HG02840 (cell line): ENCODE measurements around the gene SLC44A3.
"Not testable (repeated sequence)": the region's sequence is repeated elsewhere in the genome, so short reads cannot be mapped to it uniquely, and the experiment has no call there.

Experiments
- ATAC-seq: cut with Tn5 transposase; IDR thresholded peaks from one replicate; pipeline ENCODE4 v1.9.1; 2021; ENCODE audit warnings: mild to moderate bottlenecking, moderate library complexity, moderate number of reproducible peaks; ENCODE audit not compliant: unreplicated experiment, low FRiP score

The SLC44A3 gene

DNA sequence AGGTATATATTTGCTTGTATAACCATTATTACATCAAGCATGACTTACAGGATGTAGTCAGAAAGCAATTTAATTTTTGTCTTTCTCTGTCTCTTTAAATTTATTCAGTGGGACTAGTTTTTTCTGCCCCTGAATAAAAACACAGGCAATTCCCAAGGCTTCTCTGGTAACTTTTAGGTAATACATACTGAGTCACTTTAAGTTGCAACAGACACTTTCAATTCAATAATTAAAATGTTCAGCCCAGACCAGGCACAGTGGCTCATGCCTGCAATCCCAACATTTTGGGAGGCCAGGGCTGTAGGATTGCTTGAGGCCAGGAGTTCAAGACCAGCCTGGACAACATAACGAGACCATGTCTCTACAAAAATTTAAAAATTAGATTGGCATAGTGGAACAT, 12.3 kb downstream of the SLC44A3 start:
- ATAC-seq, result no peak

DNA sequence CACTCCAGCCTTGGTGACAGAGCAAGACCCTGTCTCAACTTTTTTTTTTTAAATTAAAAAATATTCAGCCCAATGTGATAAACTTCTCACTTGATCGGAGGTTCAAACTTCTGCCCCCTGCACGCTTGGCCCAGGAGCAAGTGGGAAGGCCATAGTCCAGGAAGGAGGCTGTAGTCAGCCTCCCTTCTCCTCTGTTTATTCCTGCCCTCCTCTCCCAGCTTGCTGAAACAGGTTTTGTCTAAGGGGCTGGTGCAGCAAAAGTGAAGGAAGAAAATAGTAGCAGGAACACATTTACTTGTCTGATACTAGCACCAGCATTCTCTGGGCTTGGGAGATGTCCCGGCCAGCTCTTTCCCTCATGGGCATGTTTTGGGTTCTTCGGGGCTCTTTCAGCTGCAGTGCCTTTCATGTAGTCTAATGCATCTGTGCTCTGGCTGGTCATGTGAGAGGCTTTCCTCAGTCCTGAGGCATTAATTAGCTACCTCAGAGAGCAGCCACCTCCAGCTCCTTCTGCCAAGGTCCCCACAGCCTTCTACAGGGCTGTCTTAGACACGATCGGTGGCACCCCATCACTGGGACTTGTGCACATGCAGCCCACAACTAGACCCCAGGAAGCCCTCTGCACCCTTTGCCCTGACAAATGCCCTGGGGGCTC, 12.9 kb downstream of the SLC44A3 start:
- ATAC-seq, result no peak

DNA sequence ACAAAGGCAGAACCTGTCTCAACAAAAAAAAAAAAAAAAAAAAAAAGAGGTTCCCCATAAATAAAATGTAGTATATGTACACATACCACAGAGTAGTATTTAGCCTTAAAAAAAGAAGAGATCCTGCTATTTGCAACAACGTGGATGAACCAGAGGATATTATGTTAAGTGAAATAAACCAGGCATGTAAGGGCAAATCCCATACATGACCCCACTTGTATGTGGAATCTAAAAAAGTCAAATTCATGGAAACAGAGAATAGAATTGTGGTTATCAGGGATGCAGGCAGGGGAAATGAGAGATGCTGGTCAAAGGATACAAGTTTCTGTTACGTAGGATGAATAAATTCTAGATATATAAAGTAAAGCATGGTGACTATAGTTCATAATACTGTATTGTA, 16.7 kb downstream of the SLC44A3 start:
- ATAC-seq, result no peak

DNA sequence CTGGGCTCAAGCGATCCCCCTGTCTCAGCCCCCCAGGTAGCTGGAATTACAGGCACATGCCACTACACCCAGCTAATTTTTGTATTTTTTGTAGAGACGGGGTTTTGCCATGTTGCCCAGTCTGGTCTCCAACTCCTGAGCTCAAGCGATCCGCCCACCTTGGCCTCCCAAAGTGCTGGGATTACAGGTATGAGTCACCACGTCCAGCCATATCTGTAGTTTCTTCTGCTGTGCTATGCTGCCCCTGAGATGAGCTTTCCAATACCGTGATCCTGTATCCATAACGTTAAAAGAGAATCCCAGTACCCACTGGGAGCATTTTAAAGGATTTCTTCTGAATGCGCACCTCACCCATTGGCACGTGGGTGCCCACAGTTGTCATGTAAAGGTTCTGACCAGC, 20.2 kb downstream of the SLC44A3 start:
- ATAC-seq, result not testable (repeated sequence)

DNA sequence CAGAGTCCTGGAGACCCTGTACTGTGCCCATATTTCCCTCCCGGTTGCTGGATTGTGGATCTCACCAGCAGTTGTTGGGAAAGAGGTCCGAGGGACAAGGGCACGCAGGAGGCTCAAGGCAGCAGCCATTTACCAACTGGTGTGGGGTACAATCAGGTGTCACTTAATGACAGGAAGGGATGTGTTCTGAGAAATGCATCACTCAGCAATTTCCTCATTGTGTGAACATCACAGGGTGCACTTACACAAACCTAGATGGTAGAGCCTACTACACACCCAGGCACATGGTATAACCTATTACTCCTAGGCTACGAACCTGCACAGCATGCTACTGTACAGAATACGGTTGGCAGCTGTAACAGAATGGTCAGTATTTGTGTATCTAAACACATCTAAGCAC, 20.7 kb downstream of the SLC44A3 start:
- no peak for ATAC-seq

DNA sequence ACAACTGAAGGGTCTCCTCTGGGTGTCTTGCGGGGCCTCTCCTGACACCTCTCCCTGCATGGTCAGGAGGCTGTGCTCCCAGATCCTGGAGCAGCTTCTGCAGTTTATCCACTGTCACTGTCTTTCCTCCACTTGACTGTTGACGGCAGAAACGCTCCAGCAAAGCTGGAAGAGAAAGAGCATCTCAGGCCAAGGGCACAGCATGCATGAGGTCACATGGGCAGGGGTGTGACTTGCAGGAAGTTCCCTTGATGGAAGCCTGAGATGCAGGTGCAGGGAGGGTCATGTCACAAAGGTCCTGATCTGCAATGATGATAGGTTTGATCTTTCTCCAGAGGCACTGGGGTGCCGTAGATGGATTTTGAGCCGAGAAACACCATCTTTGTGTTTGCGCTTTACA, 23.3 kb downstream of the SLC44A3 start:
- no peak for ATAC-seq

DNA sequence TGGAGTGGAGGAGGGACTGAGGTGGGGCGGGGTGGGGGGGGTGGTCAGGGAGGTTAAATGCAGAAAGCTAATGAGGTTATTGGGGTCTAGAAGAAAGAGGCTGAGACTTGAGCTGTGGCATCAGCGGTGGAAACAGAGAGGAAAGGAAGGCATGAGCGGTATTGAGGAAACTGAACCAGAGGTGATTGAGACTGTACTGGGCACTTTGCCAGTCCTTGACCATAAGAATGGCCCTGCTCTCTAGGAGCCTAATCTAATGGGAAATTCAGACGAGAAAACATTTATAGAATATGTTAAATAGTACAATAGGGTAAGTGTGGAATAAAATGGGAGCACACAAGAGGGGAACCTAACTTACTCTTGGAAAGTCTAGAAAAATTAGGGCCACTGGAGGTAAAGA, 23.7 kb downstream of the SLC44A3 start:
- no peak for ATAC-seq

DNA sequence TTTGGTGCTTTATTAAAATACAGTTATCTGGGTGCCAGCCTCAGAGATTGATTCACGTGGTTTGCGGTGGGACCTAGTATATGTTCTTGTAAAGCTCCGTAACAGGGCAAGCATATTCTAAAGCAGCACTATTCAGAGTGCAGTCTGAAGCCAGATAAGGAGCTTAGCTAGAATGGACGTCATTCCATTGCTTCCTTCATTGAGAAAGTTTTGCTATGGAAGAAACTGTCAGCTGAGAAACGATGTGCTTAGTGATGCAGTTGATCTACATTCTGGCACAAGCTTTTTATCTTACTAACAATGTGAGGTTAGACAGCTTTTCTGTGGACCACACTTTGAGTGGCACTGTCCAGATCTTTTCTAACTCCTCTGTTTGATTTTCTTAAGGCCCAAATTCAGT, 26.2 kb downstream of the SLC44A3 start:
- no peak for ATAC-seq

DNA sequence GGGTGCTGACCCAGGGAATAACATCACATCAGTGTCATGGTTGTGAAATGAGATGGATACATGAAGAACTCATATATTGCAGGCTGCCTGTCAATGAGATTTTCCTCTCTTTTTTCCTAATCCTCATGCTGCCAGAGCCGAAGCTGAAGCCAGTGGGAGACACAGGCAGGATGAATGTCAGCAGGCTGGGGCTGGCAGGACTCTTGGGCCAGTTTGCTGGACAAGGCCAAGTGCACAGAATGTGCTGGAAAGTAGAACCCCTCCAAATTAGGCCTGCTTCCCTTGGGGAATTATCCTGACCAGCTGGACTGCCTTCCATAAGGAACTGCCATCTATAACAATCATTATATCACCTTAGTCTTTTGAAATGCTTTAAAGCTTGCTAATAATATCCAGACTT, 31.4 kb downstream of the SLC44A3 start:
- ATAC-seq, result no peak

DNA sequence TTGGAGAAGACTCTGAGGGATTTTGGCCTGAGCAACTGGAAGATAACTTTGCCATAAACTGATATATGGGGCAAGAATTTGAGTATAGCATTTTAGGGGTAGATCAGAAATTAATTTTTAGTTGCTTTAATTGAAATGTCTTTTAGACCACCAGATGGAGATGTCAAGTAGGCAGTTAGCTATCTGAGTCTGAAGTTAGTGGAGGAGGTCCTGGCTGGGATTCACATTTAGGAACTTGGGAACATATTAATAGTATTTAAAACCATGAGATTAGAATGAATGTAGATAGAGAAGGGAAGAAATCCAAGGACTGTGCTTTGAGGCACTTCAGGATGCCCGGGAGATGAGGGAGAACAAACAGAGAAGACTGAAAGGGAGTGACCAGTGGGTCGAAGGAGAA, 32.6 kb downstream of the SLC44A3 start:
- ATAC-seq, result no peak

DNA sequence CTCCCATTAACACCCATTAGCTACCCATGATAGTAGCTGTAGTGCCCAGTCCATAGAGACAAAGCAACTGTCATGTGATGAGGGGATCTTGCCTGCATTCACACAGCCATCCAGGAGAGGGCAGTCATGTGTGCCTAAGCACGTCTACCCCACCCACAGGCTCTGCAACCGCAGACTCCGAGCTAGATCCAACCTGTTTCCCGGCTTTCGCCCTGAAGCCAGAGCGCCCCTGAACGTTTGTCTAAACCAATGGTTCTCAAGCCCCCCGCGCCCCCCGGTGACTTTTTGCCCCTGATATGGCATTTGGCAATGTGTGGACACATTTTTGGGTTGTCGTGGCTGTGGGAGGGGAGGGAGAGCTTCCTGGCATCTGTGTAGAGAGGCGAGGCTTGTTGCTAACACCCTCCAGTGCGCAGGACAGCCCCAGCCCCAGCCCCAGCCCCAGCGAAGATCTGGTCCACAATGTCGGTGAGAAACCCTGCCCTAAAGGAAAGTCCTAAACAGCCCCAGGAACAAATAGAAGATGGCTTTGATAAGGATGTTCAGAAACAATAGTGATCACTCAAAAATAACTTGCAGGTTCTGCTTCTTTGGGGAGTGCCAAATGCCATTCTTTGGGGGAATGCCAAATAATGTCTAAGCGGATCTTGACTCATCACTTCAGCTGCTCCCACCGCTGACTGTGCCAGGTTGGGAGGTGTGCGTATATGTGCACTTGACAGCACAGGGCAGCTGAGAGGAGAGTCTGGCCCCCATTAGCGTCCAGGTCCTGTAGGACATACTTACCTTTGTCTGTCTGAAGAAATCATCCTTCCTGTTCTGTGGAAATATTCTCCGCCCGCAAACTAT, 34.5 kb downstream of the SLC44A3 start:
- peak; percentile 94 for ATAC-seq

DNA sequence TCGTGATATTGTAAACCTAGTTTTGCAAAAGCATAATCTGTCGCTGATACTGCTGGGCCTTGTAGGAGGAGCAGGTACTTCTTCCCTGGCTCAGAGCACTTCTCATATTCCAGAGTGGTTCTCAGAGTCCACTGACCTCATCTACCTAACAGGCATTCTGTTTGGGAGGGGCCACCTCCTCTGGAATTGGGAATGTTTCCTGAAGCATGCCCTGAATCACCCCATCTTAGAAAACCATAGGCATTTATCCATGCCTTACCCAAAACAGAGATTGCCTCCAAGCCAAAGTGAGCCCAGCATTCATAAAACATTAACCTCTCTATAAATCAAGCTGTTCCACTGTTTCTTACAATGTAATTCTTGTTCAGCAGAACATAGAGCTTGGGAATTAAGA, 35.1 kb downstream of the SLC44A3 start:
- ATAC-seq, result no peak

DNA sequence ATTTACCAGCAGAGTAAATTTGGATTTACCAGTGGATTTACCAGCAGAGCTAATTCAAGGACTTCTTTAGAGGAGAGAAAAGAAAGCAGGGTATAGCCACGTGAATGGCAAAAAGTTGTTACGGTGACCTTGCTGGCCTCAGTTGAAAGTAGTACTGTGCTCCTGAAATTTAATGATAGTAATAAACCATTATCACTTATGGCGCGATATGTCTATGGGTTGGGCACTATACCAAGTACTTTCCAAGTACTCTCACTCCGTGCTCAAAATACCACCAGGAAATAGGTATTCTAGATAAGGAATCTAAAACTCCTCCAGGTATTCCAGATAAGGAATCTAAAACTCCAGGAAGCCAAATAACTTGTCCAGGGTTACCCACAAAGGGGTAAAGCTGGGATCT, 35.8 kb downstream of the SLC44A3 start:
- no peak for ATAC-seq

DNA sequence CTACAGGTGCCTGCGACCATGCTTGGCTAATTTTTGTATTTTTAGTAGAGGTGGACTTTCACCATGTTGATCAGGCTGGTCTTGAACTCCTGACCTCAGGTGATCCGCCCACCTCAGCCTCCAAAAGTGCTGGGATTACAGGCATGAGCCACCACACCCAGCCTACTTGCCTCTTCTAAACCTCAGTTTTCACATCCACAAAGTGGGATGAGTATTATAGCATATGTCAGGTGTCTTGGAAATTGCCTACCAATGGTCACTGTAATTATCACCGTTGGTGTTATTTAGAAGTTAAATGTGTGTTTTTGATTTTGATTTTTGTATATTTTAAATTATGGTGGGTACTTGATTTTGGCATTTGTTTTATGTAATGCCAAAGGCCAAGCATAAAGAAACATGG, 36.7 kb downstream of the SLC44A3 start:
- no peak for ATAC-seq

DNA sequence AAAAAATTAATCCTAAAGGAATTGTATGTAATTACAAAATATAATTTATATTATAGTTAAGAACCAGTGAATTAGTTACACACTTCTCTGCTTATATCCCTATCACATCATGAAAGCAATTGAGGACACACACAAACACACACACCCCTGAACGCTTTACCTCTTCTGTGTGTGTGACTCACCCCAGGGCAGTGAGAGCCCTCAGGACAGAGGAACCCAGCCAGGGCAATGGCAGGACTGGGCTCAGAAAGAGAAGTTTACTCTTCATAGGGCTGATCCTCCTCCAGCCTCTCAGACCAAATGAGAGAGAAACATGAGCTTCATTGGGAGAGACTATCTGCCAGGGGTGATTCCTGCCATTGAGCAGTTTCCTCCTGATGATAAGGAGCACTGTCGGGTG, 38.1 kb downstream of the SLC44A3 start:
- ATAC-seq, result no peak

DNA sequence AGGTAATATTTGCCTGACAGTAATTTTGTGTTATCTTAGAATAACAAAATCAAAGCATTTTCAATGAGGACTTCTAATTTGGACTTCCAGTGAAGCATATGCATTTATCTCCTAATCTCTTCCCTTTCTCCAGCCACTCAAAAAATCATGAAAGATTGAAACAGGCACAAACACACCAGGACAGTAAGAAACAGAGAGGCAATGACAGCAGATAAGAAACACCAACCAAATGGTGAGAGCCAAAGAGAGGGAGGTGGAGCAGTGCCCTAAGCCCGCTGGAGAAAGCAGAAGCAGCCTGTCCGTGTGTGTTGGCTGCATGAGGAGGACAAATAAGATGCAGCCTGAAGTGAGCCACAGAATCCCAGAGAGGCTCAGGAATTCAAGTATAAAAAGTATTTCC, 39.0 kb downstream of the SLC44A3 start:
- no peak for ATAC-seq

DNA sequence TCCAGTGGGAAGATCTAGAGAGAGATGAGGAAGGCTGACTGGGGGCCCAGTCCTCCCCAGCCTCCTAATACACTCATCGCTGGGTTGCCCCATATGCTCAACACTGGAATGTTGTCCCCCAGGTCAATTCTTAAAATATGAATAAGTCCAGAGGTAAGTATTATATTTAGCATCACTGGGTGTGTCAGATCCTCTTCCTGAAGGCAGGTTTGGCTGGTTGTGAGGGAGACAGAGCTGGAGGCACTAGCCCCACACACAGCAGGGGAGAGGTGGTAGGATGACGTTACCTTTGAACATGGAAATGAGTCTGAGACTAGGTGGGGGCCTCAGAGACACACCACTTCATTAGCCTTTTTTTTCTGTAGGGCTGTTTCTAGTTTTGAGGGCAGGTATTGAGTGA, 42.6 kb downstream of the SLC44A3 start:
- no peak for ATAC-seq

DNA sequence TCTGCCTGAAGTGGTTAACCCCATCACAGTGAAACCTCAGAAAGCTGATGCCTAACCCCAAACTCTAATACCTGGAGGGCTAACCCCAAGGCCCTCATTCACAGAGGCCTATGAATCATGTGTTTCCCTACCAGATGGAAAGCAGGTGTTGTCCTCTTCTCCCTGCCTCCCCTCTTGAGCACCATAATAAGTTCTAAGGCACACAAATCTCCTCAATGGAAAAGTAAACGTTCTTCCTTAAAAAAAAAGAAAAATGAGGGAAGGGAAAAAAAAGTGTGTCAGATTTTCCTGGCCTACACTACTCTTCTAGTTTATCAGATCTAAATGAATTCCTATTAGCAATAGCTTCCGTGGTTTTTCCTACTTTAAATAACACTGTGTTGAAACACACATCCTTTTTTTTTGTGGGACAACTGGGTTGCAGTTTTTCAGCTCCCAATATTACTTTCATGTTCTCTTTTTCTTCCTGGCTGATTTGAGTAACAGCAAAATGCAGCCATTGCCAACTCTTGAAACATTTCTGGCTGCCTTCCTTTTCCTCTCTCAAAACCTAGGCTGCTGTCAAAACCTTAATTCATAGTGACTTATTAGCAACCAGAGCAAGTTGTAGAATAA, 43.2 kb downstream of the SLC44A3 start:
- no peak for ATAC-seq

DNA sequence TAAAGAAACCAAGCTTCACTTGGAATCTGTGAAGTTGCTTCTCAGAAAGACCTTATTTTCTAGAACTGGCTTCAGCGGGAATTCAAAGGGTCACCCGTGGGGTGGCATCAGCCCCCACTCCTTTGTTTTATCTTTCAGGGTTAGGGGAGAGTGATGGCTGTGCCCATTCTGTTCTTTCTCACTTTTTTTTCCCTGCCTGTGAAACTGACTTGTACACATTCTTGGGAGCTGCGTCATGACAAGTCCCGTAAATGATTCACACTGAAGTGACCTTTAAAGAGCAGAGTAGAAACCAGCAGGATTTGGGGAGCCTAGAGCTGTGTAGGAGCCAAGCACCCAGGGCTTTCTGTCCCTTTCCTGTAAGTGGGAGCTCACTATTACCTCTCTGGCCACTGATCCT, 43.8 kb downstream of the SLC44A3 start:
- no peak for ATAC-seq

DNA sequence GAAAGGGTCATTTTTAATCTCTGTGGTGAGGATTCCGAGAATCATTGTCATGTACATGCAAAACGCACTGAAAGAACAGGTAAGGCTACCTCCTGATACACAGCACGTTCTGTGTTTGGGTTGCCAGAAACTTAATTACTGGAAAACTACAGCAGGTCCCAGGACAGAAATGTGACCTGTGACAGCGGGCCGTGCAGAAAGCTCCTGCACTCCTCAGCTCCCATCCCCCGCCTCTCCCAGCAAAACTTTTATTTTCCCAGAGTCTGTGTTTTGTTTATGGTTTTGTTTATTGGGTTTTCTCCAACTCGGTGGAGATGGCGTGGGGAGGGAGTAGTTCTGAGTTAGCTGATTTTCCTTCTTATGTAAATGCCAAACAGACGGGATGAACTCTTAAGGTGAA, 44.7 kb downstream of the SLC44A3 start:
- no peak for ATAC-seq

DNA sequence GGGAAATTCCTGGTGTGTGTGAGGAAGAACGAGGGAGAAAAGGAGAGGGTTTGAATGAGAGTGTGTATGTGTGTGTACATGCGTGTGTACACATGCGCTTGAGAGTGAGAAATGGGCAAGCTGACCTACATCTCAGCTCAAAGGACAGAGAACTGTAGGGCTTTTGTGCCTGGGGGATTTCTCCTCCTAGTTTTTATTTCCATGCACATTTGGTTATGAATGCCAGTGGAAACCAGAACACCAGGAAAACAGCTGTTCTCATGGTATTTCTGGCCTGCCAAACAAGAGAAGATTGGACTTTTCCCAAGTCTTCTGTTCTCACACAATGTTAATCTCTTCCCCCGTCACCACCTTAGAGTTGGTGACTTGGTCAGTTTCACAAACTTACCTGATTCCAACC, 45.2 kb downstream of the SLC44A3 start:
- ATAC-seq, result no peak
